GM18508 (cell line): Measurements from ENCODE around the gene CTNND2.
"Not testable (repeated sequence)": the region's sequence is repeated elsewhere in the genome, so short reads cannot be mapped to it uniquely, and the experiment has no call there.

Experiments used
- ATAC-seq: cut with Tn5 transposase; IDR thresholded peaks from one replicate; pipeline ENCODE4 v1.9.1; 2021; ENCODE audit warnings: moderate number of reproducible peaks; ENCODE audit not compliant: insufficient read depth, unreplicated experiment

The CTNND2 gene

GRCh38 chr5:11684607-11685006 is 219.6 kb downstream of the CTNND2 start:
- no peak for ATAC-seq

GRCh38 chr5:11683666-11684065 is 220.6 kb downstream of the CTNND2 start:
- ATAC-seq: no peak

- no peak for ATAC-seq
Observed at GRCh38 chr5:11681796-11682195, 222.4 kb downstream of the CTNND2 start.

GRCh38 chr5:11679676-11680075 is 224.6 kb downstream of the CTNND2 start:
- no peak for ATAC-seq

- ATAC-seq: no peak
Observed at GRCh38 chr5:11675184-11675583, 229.1 kb downstream of the CTNND2 start.

GRCh38 chr5:11672385-11673085 is 231.7 kb downstream of the CTNND2 start:
- no peak for ATAC-seq

- ATAC-seq: no peak
Observed at GRCh38 chr5:11658376-11658775, 245.9 kb downstream of the CTNND2 start.

- no peak for ATAC-seq
Observed at GRCh38 chr5:11656916-11657315, 247.3 kb downstream of the CTNND2 start.

- no peak for ATAC-seq
Observed at GRCh38 chr5:11655681-11656080, 248.6 kb downstream of the CTNND2 start.

- no peak for ATAC-seq
Observed at GRCh38 chr5:11650936-11651335, 253.3 kb downstream of the CTNND2 start.

GRCh38 chr5:11646141-11646540 is 258.1 kb downstream of the CTNND2 start:
- ATAC-seq: no peak

- no peak for ATAC-seq
Observed at GRCh38 chr5:11642438-11642837, 261.8 kb downstream of the CTNND2 start.

- ATAC-seq: no peak
Observed at GRCh38 chr5:11640158-11640873, 263.9 kb downstream of the CTNND2 start.

- no peak for ATAC-seq
Observed at GRCh38 chr5:11622785-11623184, 281.5 kb downstream of the CTNND2 start.

GRCh38 chr5:11620172-11620571 is 284.1 kb downstream of the CTNND2 start:
- no peak for ATAC-seq

GRCh38 chr5:11619339-11620024 is 284.8 kb downstream of the CTNND2 start:
- no peak for ATAC-seq

- ATAC-seq: no peak
Observed at GRCh38 chr5:11617080-11617479, 287.2 kb downstream of the CTNND2 start.

GRCh38 chr5:11616624-11617023 is 287.6 kb downstream of the CTNND2 start:
- ATAC-seq: not testable (repeated sequence)

- no peak for ATAC-seq
Observed at GRCh38 chr5:11611011-11611410, 293.2 kb downstream of the CTNND2 start.

GRCh38 chr5:11609570-11610303 is 294.5 kb downstream of the CTNND2 start:
- ATAC-seq: no peak

GRCh38 chr5:11608530-11608929 is 295.7 kb downstream of the CTNND2 start:
- no peak for ATAC-seq
